Endothelial cell of umbilical vein (primary cell): ENCODE measurements around the gene PANX2.

ENCODE experiments used
- EZH2 ChIP-seq: IDR thresholded peaks from 2 replicates; pipeline ENCODE4 v1.6.1; 2012; ENCODE audit warnings: borderline replicate concordance, low read depth, mild to moderate bottlenecking, moderate library complexity, low read length, inconsistent platforms; ENCODE audit not compliant: severe bottlenecking
- FOS ChIP-seq: IDR thresholded peaks from 2 replicates; pipeline ENCODE4 v1.6.1; 2011; ENCODE audit warnings: mild to moderate bottlenecking, low read length, moderate library complexity, borderline replicate concordance; ENCODE audit not compliant: insufficient read depth
- GATA2 ChIP-seq: IDR thresholded peaks from 2 replicates; pipeline ENCODE4 v1.7.0; 2011; ENCODE audit warnings: low read depth, mild to moderate bottlenecking, moderate library complexity, mixed read lengths, low read length; ENCODE audit not compliant: insufficient read length, insufficient read depth
- JUN ChIP-seq: IDR thresholded peaks from 2 replicates; pipeline ENCODE4 v1.6.1; 2011; ENCODE audit warnings: borderline replicate concordance, low read depth; ENCODE audit not compliant: insufficient read length, insufficient read depth
- MAX ChIP-seq: IDR thresholded peaks from 2 replicates; pipeline ENCODE4 v1.6.1; 2011; ENCODE audit not compliant: insufficient read depth, insufficient read length
- MYC ChIP-seq: IDR thresholded peaks from one replicate; pipeline ENCODE4 v1.6.1; 2011; ENCODE audit warnings: mild to moderate bottlenecking, low read depth, low read length
- POLR2A ChIP-seq: IDR thresholded peaks from 2 replicates; pipeline ENCODE4 v1.6.1; 2012; ENCODE audit warnings: low read depth, mild to moderate bottlenecking, control low read depth, low read length
- POLR2AphosphoS5 ChIP-seq: IDR thresholded peaks from 2 replicates; pipeline ENCODE4 v1.6.1; 2012; ENCODE audit warnings: low read depth, mild to moderate bottlenecking, control low read depth, low read length, moderate library complexity; ENCODE audit not compliant: insufficient read depth
- TF ChIP-seq, protein P1 (sequence below), 2 donors: IDR thresholded peaks; 1 replicate in 1 of 2; 2 replicates in 1 of 2; pipeline ENCODE4 v1.5.1; 2011; ENCODE audit warnings: low read length in 2 of 2, mild to moderate bottlenecking in 2 of 2, moderate library complexity in 2 of 2, control low read depth in 1 of 2, inconsistent platforms in 1 of 2, low read depth in 1 of 2; ENCODE audit not compliant: insufficient read depth in 1 of 2; ENCODE audit errors: extremely low read depth in 1 of 2

DNA sequence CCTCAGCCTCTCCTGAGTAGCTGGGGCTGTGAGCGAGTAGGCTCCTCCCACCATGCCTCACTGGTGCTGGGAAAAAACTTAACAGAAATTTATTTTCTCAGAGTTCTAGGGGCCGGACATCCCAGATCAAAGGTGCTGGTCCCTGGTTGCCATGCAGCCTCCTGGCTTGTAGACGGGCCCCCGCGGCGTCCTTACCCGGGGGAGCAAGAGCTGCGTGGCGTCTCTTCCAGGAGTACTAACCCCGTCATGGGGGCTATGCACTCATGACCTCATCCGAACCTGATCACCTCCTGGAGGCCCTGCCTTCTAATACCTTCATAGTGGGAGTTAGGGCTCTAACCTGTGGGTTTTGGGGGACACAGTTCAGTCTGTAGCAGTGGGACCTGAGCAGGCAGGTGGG is 17.8 kb downstream of the PANX2 start:
- TF ChIP-seq, protein P1, sequence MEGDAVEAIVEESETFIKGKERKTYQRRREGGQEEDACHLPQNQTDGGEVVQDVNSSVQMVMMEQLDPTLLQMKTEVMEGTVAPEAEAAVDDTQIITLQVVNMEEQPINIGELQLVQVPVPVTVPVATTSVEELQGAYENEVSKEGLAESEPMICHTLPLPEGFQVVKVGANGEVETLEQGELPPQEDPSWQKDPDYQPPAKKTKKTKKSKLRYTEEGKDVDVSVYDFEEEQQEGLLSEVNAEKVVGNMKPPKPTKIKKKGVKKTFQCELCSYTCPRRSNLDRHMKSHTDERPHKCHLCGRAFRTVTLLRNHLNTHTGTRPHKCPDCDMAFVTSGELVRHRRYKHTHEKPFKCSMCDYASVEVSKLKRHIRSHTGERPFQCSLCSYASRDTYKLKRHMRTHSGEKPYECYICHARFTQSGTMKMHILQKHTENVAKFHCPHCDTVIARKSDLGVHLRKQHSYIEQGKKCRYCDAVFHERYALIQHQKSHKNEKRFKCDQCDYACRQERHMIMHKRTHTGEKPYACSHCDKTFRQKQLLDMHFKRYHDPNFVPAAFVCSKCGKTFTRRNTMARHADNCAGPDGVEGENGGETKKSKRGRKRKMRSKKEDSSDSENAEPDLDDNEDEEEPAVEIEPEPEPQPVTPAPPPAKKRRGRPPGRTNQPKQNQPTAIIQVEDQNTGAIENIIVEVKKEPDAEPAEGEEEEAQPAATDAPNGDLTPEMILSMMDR (IDR thresholded peaks at IDR 0.05; ENCODE audit: extremely low read depth in 1 of 2, insufficient read depth in 1 of 2, low read depth in 1 of 2, low read length in 2 of 2) = no peak
- no peak for TF ChIP-seq GATA2
- no peak for TF ChIP-seq POLR2A
- TF ChIP-seq POLR2AphosphoS5 = no peak
- no peak for TF ChIP-seq FOS
- no peak for TF ChIP-seq EZH2
- TF ChIP-seq MAX = no peak
- no peak for TF ChIP-seq JUN
- TF ChIP-seq MYC = no peak
